KMS-11 (cell line): ENCODE measurements around the gene KCNQ2.

Experiments
- H2AFZ ChIP-seq: fragments of 200-600 bp; sonication (generic); 2 replicates; pipeline ENCODE4 v1.6.1; 2016; ENCODE audit warnings: antibody characterized with exemption, mixed run types, low read depth
- H3K27ac ChIP-seq: fragments of 200-600 bp; sonication (generic); 2 replicates; pipeline ENCODE4 v1.6.1; 2016; ENCODE audit warnings: mild to moderate bottlenecking, mixed run types
- H3K27me3 ChIP-seq: fragments of 200-600 bp; sonication (generic); 2 replicates; pipeline ENCODE4 v1.6.1; 2017; ENCODE audit warnings: mild to moderate bottlenecking, low read depth, mixed run types, moderate library complexity; ENCODE audit not compliant: insufficient read depth
- H3K36me3 ChIP-seq: fragments of 200-600 bp; sonication (generic); 2 replicates; pipeline ENCODE4 v1.6.1; 2017; ENCODE audit warnings: mild to moderate bottlenecking, mixed run types; ENCODE audit not compliant: insufficient read depth
- H3K4me1 ChIP-seq: fragments of 200-600 bp; sonication (generic); 2 replicates; pipeline ENCODE4 v1.6.1; 2016; ENCODE audit warnings: mild to moderate bottlenecking, low read depth, mixed run types; ENCODE audit not compliant: poor library complexity, severe bottlenecking
- H3K4me2 ChIP-seq: fragments of 200-600 bp; sonication (generic); 2 replicates; pipeline ENCODE4 v1.7.0; 2016; ENCODE audit warnings: mild to moderate bottlenecking, mixed run types
- H3K4me3 ChIP-seq: fragments of 200-600 bp; sonication (generic); IDR thresholded peaks from 2 replicates; pipeline ENCODE4 v1.6.1; 2017; ENCODE audit warnings: low read depth, low read length, mixed read lengths; ENCODE audit not compliant: insufficient read depth
- H3K79me2 ChIP-seq: fragments of 200-600 bp; sonication (generic); 2 replicates; pipeline ENCODE4 v1.6.1; 2016; ENCODE audit warnings: low read depth, mixed run types; ENCODE audit not compliant: insufficient read depth
- H3K9ac ChIP-seq: fragments of 200-600 bp; sonication (generic); 2 replicates; pipeline ENCODE4 v1.6.1; 2016; ENCODE audit warnings: mild to moderate bottlenecking, mixed run types
- H4K20me1 ChIP-seq: fragments of 200-600 bp; sonication (generic); 2 replicates; pipeline ENCODE4 v1.6.1; 2016; ENCODE audit warnings: mild to moderate bottlenecking, mixed run types; ENCODE audit not compliant: insufficient read depth
- TF ChIP-seq, protein P1 (sequence below): fragments of 200-600 bp; sonication (generic); conservative IDR thresholded peaks from 2 replicates; pipeline ENCODE4 v1.6.1; 2017; ENCODE audit warnings: low read depth, mild to moderate bottlenecking, antibody characterized with exemption, low read length, moderate library complexity, mixed read lengths

KCNQ2 gene

DNA sequence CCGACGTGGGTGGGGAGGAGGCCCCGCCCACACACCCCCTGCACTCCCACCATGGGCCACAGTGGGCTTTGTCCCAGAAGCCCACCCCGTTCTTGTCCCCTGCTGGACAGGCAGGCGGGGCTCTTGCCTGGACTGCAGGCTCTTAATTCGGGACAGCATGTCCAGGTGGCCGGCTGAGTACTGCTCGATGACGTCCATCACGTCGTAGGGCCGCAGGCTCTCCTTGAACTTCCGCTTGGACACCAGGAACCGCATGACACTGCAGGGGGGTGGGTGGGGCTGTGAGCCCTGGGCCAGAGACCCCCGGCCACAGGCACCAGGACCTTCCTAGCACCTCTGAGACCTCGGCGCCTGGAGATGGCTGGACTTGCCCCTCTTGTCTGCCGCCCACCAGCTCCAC, 59.1 kb downstream of the KCNQ2 start:
- H3K4me1 ChIP-seq = no peaks in the 10 kb centered on the region
- H3K9ac ChIP-seq = no peak overlapping the region
- peaks cover 94% of the 10 kb centered on the region for H3K27me3 ChIP-seq
- no peaks in the 10 kb centered on the region for H3K36me3 ChIP-seq
- TF ChIP-seq, protein P1, sequence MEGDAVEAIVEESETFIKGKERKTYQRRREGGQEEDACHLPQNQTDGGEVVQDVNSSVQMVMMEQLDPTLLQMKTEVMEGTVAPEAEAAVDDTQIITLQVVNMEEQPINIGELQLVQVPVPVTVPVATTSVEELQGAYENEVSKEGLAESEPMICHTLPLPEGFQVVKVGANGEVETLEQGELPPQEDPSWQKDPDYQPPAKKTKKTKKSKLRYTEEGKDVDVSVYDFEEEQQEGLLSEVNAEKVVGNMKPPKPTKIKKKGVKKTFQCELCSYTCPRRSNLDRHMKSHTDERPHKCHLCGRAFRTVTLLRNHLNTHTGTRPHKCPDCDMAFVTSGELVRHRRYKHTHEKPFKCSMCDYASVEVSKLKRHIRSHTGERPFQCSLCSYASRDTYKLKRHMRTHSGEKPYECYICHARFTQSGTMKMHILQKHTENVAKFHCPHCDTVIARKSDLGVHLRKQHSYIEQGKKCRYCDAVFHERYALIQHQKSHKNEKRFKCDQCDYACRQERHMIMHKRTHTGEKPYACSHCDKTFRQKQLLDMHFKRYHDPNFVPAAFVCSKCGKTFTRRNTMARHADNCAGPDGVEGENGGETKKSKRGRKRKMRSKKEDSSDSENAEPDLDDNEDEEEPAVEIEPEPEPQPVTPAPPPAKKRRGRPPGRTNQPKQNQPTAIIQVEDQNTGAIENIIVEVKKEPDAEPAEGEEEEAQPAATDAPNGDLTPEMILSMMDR = no peak
- no peak overlapping the region for H3K27ac ChIP-seq
- H3K4me3 ChIP-seq = no peak overlapping the region
- no peak overlapping the region for H2AFZ ChIP-seq
- H3K79me2 ChIP-seq = no peaks in the 10 kb centered on the region
- no peaks in the 10 kb centered on the region for H4K20me1 ChIP-seq
- no peak overlapping the region for H3K4me2 ChIP-seq

DNA sequence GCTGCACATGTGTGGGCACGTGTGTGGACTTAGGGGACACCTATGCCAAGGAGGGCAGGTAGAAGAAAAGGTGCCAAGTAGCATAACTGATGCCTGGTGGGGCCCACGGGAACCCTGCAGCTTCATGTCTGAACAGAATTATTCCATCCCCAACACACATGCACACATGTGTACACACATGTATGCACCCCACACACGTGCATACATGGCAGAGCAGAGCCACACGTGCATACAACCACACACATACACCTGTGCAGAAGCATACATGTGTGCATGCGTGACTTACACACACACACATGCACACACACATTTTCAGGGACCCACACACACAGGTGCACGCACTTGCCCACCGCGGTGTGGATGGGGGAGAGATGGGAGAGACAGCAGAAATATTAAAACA, 59.6 kb downstream of the KCNQ2 start:
- peaks cover 94% of the 10 kb centered on the region for H3K27me3 ChIP-seq
- no peaks in the 10 kb centered on the region for H3K79me2 ChIP-seq
- H4K20me1 ChIP-seq = no peaks in the 10 kb centered on the region
- no peaks in the 10 kb centered on the region for H3K4me1 ChIP-seq
- no peaks in the 10 kb centered on the region for H3K36me3 ChIP-seq
- TF ChIP-seq, protein P1 = no peak
- no peak overlapping the region for H3K4me3 ChIP-seq
- H3K4me2 ChIP-seq = no peak overlapping the region
- H3K27ac ChIP-seq = no peak overlapping the region
- H2AFZ ChIP-seq = no peak overlapping the region
- no peak overlapping the region for H3K9ac ChIP-seq

DNA sequence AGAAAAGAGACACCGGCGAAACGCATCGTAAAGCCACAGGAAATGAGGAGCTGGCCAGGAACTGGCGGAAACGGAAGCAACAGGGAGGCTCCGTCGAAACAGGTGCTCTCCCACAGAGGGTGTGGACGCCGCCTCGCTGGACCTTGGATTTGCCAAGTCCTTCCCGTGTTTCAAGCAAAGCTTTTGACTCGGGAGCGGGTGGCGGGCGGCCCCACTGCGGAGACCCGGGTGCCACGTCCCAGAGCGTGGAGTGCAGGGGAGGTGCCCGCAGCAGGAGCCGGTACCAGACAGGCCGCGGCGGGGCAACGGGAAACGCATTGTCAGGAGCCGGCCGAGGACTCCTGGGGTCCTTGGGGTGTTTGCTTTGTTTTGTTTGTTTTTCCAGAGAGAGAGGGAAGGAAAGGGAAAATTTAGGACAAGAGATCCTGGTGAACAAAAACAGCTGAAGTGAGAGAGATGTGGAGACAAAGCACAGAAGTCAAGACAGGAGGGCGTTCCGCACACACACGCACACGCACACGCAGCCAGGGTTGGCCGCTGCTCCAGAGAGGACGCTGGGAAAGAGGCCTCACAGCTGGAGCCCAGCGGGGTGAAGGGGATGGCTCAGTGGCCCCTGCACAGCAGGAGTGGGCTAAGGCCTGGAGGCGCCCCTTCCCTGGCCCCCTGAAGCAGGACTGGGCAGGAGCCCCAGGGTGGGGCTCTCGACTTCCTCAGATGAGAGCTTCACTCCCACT, 60.4 kb downstream of the KCNQ2 start:
- Histone ChIP-seq H3K9ac (no peak overlapping the region), H3K36me3 (no peaks in the 10 kb centered on the region), H3K27ac (no peak overlapping the region), H2AFZ (no peak overlapping the region), H4K20me1 (no peaks in the 10 kb centered on the region), H3K79me2 (no peaks in the 10 kb centered on the region), H3K4me2 (no peak overlapping the region), H3K4me1 (no peaks in the 10 kb centered on the region), H3K4me3 (no peak overlapping the region), H3K27me3 (peaks cover 94% of the 10 kb centered on the region)
- TF ChIP-seq, protein P1 = no peak

DNA sequence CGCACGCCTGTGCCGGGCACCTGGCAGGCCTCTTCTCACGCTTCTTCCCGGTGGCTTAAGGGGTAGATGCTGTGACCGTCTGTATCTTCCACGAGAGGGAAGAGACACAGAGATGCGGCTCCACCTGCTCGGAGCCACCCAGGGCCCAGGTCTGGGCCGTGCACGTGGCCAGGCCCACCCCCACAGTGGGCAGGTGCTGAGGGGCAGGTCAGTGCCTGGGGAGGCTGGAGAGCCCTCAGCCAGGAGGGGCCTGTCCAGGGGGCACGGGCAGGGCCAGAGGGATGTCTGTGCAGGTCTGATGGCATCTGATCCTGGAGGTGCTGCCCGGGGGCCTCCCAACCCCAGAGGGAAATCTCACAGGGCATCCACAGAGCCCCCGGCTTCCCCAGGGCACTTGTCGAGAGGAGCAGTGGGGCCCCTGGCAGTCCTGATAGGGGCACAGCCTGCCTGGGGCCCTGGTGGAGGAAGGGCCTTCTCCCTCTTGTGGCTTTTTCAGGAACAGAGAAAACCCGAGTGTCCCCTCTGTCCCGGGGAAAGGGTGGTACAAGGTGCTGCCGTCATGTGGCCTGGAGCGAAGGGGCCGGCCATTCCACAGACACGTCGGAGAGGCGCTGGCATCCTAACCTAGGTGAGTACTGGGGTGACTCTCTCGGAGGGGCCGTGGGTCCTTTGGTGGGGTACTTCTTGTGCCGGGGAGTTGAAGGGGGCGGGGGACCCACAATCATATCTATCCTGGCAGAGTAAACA, 61.1 kb downstream of the KCNQ2 start:
- Histone ChIP-seq H2AFZ (no peak overlapping the region), H3K27me3 (peaks cover 94% of the 10 kb centered on the region), H3K9ac (no peak overlapping the region), H3K4me1 (no peaks in the 10 kb centered on the region), H3K27ac (no peak overlapping the region), H3K79me2 (no peaks in the 10 kb centered on the region), H3K36me3 (no peaks in the 10 kb centered on the region), H3K4me3 (no peak overlapping the region), H4K20me1 (no peaks in the 10 kb centered on the region), H3K4me2 (no peak overlapping the region)
- TF ChIP-seq, protein P1 = no peak
